Measurements from ENCODE around the gene TAF4B. TPM values are rescaled to one million over a fixed set of nuclear protein-coding genes. Genes with fewer than 3 reads are reported as not detected.

Gene TAF4B
- total and polyA plus RNA-seq, 2 of the 8 experiments (the other 6 are each of a cell fraction or from before 2014, with no cell fraction given) = 9.3 to 19.8 TPM

GRCh38 chr18:26342646-26343045 lies 116.4 kb downstream of the TAF4B start:
- Histone ChIP-seq H3K18ac (ENCODE audit: extremely low read depth, low read length) (no peak overlapping the region), H3K79me1 (ENCODE audit: low read depth, low read length) (no peaks in the 10 kb centered on the region), H2BK20ac (ENCODE audit: low read length) (no peak overlapping the region), H3K4me3 (ENCODE audit: extremely low read depth in 1 of 4, insufficient read depth in 2 of 4, low read depth in 3 of 4, low read length in 4 of 4) (no peak overlapping the region), H3K36me3 (ENCODE audit: control insufficient read depth in 2 of 4, insufficient read depth in 4 of 4, low read length in 3 of 4) (peaks cover 0 to 20% (median 0%) of the 10 kb centered on the region in 4 experiments; a peak in 3 of 8 replicates), H3K4me2 (ENCODE audit: insufficient read depth in 1 of 2, low read depth in 2 of 2, low read length in 2 of 2) (no peak overlapping the region), H2BK12ac (ENCODE audit: low read depth, low read length) (no peak overlapping the region), H4K5ac (ENCODE audit: insufficient read length, low read depth, low read length) (no peak overlapping the region), H3K23me2 (ENCODE audit: low read depth, low read length) (no peaks in the 10 kb centered on the region), H3K9ac (replicated peaks in 1 of 4; ENCODE audit: extremely low read depth in 1 of 4, low read depth in 3 of 4, low read length in 3 of 4) (no peak overlapping the region), H3K4me1 (replicated peaks in 1 of 4; ENCODE audit: control insufficient read depth in 3 of 4, insufficient read depth in 4 of 4, low read length in 3 of 4) (no peaks in the 10 kb centered on the region), H2BK5ac (ENCODE audit: low read depth, low read length) (no peak overlapping the region), H4K8ac (ENCODE audit: extremely low read depth, insufficient read depth, low read length) (no peak overlapping the region), H2BK120ac (replicated peaks; ENCODE audit: low read depth, low read length) (no peak overlapping the region), H2AK5ac (ENCODE audit: low read depth, low read length) (no peak overlapping the region), H3K9me3 (ENCODE audit: insufficient read depth in 2 of 2, low read depth in 1 of 2, low read length in 1 of 2) (peaks cover 4 to 10% of the 10 kb centered on the region in 2 experiments), H3K79me2 (ENCODE audit: control insufficient read depth in 1 of 2, insufficient read depth in 2 of 2, low read length in 2 of 2) (no peaks in the 10 kb centered on the region), H3K27ac (ENCODE audit: low read depth, low read length) (no peak overlapping the region), H3K14ac (ENCODE audit: insufficient read length) (no peak overlapping the region), H3K27me3 (replicated peaks in 1 of 4; ENCODE audit: control insufficient read depth in 3 of 4, extremely low read depth in 1 of 4, insufficient read depth in 3 of 4, low read length in 3 of 4) (no peaks in the 10 kb centered on the region), H4K91ac (replicated peaks; ENCODE audit: insufficient read length, low read length) (no peak overlapping the region), H3K4ac (replicated peaks; ENCODE audit: insufficient read length, low read depth, low read length) (no peak overlapping the region), H3K56ac (replicated peaks; ENCODE audit: insufficient read length, low read depth, low read length) (no peak overlapping the region), H2BK15ac (ENCODE audit: low read length) (no peak overlapping the region), H4K20me1 (replicated peaks in 1 of 2; ENCODE audit: control insufficient read depth in 1 of 2, insufficient read depth in 2 of 2, low read length in 2 of 2) (no peaks in the 10 kb centered on the region), H3K23ac (ENCODE audit: insufficient read length) (no peak overlapping the region), H2AFZ (ENCODE audit: low read length) (no peak overlapping the region)
- no peak for TF ChIP-seq SIRT6 (IDR thresholded peaks at IDR 0.05; ENCODE audit: low read length)
- TF ChIP-seq EGR1 (IDR thresholded peaks at IDR 0.05; ENCODE audit: borderline replicate concordance, low read depth, low read length) = no peak
- no peak for TF ChIP-seq GABPA (IDR thresholded peaks at IDR 0.05; ENCODE audit: borderline replicate concordance, insufficient read depth, low read length)
- TF ChIP-seq CREB1 (IDR thresholded peaks at IDR 0.05) = no peak
- no peak for TF ChIP-seq KDM4A (IDR thresholded peaks at IDR 0.05; ENCODE audit: low read depth, low read length, severe bottlenecking)
- TF ChIP-seq RNF2 (IDR thresholded peaks at IDR 0.05; ENCODE audit: borderline replicate concordance, low read depth, low read length, missing control alignments, poor library complexity, severe bottlenecking) = no peak
- no peak for TF ChIP-seq ASH2L (IDR thresholded peaks at IDR 0.05; ENCODE audit: low read length)
- DNase-seq (ENCODE audit: low read depth in 1 of 2, low spot score in 2 of 2) (no peak), FAIRE-seq (no peak)
- ChIA-PET POLR2A (ENCODE audit: partially characterized antibody) (no interaction called here), CTCF (ENCODE audit: partially characterized antibody) (no interaction called here)
